GM18508 (cell line): ENCODE results near the gene VARS1.

Source experiments
- ATAC-seq: cut with Tn5 transposase; IDR thresholded peaks from one replicate; pipeline ENCODE4 v1.9.1; 2021; ENCODE audit warnings: moderate number of reproducible peaks; ENCODE audit not compliant: insufficient read depth, unreplicated experiment

VARS1 gene

GRCh38 chr6:31775633-31776484, 19.7 kb downstream of the VARS1 start:
- ATAC-seq: no peak

- ATAC-seq: no peak
Observed at GRCh38 chr6:31775184-31775583, 20.4 kb downstream of the VARS1 start.

GRCh38 chr6:31771992-31772358, 23.6 kb downstream of the VARS1 start:
- ATAC-seq: no peak

- ATAC-seq: no peak
Observed at GRCh38 chr6:31770860-31771259, 24.7 kb downstream of the VARS1 start.

- ATAC-seq: no peak
Observed at GRCh38 chr6:31769684-31770371, 25.7 kb downstream of the VARS1 start.

GRCh38 chr6:31768363-31769257, 26.9 kb downstream of the VARS1 start:
- ATAC-seq: no peak

GRCh38 chr6:31767096-31767645, 28.4 kb downstream of the VARS1 start:
- ATAC-seq: no peak

- ATAC-seq: no peak
Observed at GRCh38 chr6:31765910-31766794, 29.4 kb downstream of the VARS1 start.

- no peak for ATAC-seq
Observed at GRCh38 chr6:31765559-31765909, 30.0 kb downstream of the VARS1 start.

GRCh38 chr6:31764198-31764597, 31.4 kb downstream of the VARS1 start:
- ATAC-seq: no peak

GRCh38 chr6:31763619-31763940, 32.0 kb downstream of the VARS1 start:
- no peak for ATAC-seq

- no peak for ATAC-seq
Observed at GRCh38 chr6:31762878-31763618, 32.5 kb downstream of the VARS1 start.

- ATAC-seq: no peak
Observed at GRCh38 chr6:31762356-31762755, 33.2 kb downstream of the VARS1 start, which contains the start of gene SAPCD1. TSS of gene SAPCD1 (plus strand) at chr6:31762656. CDS start at chr6:31763055, 399 bp downstream.

- ATAC-seq: no peak
Observed at GRCh38 chr6:31761343-31761742, 34.2 kb downstream of the VARS1 start.

- ATAC-seq: no peak
Observed at GRCh38 chr6:31760790-31761189, 34.8 kb downstream of the VARS1 start.

- ATAC-seq: no peak
Observed at GRCh38 chr6:31758281-31758680, 37.3 kb downstream of the VARS1 start.

- ATAC-seq: no peak
Observed at GRCh38 chr6:31752739-31753319, 42.7 kb downstream of the VARS1 start.

GRCh38 chr6:31750411-31751022, 45.0 kb downstream of the VARS1 start:
- no peak for ATAC-seq
